ENCODE data around the gene MSRB2.

- TF ChIP-seq ZFP3 (CRISPR knock-in tag; IDR thresholded peaks at IDR 0.05): no peak; the same call in 1 of the 2 replicates
- TF ChIP-seq ZNF8 (CRISPR knock-in tag; IDR thresholded peaks at IDR 0.05): no peak
These were observed at the start of gene MSRB2 for GRCh38 chr10:23095404-23095965.

Measured in SK-N-SH treated with all-trans-retinoic acid at 6 μM for 48 hours (cell line).